Esophagus (tissue), 2 donors: ENCODE measurements around the gene ANP32B. TPM values are rescaled to one million over a fixed set of nuclear protein-coding genes. Genes with fewer than 3 reads are reported as not detected.
"Not testable (repeated sequence)": the region's sequence is repeated elsewhere in the genome, so short reads cannot be mapped to it uniquely, and the experiment has no call there.

Source experiments
- H3K27ac ChIP-seq, 2 donors: one replicate each; pipeline ENCODE4 v1.5.1; 2013; ENCODE audit warnings: low read depth in 2 of 2, mild to moderate bottlenecking in 2 of 2, inconsistent platforms in 1 of 2, low read length in 1 of 2, moderate library complexity in 1 of 2
- H3K27me3 ChIP-seq, 2 donors: one replicate each; pipeline ENCODE4 v1.6.1; 2013; ENCODE audit warnings: low read length in 2 of 2, control low read depth in 1 of 2, mild to moderate bottlenecking in 1 of 2; ENCODE audit not compliant: insufficient read depth in 2 of 2, control insufficient read depth in 1 of 2
- H3K36me3 ChIP-seq, 2 donors: one replicate each; pipeline ENCODE4 v1.6.1; 2013; ENCODE audit warnings: low read length in 1 of 2; ENCODE audit not compliant: control insufficient read depth in 2 of 2, insufficient read depth in 2 of 2
- H3K4me1 ChIP-seq, 2 donors: one replicate each; pipeline ENCODE4 v1.6.1; 2013; ENCODE audit warnings: low read length in 1 of 2; ENCODE audit not compliant: control insufficient read depth in 2 of 2, insufficient read depth in 2 of 2
- H3K4me3 ChIP-seq, 2 donors: one replicate each; pipeline ENCODE4 v1.5.1; 2013; ENCODE audit warnings: low read length in 2 of 2, mild to moderate bottlenecking in 2 of 2, low read depth in 1 of 2, moderate library complexity in 1 of 2
- H3K9me3 ChIP-seq, 2 donors: one replicate each; pipeline ENCODE4 v1.6.1; 2013; ENCODE audit warnings: mild to moderate bottlenecking in 2 of 2, low read depth in 1 of 2, low read length in 1 of 2, moderate library complexity in 1 of 2; ENCODE audit not compliant: control insufficient read depth in 2 of 2, insufficient read depth in 1 of 2
- WGBS, 2 donors: extraction: QIAGEN DNeasy Blood & Tissue Kit; methylation state at CpG; one replicate each; pipeline ENCODE4 v1.1.7; 2013; 5-methylcytosine and 5-hydroxymethylcytosine counted together
- polyA plus RNA-seq, 2 donors: library from polyadenylated mRNA; stranded (reverse); fragments of 200-250 nt; gene quantifications; one replicate each; pipeline ENCODE4 v1.2.3, GENCODE V29; 2013
- donor health status: healthy with polysubstance abuse.
- donor health status: Bipolar disorder and iron deficiency.

ANP32B gene
- polyA plus RNA-seq, 2 donors: 74.5 to 116 TPM

DNA sequence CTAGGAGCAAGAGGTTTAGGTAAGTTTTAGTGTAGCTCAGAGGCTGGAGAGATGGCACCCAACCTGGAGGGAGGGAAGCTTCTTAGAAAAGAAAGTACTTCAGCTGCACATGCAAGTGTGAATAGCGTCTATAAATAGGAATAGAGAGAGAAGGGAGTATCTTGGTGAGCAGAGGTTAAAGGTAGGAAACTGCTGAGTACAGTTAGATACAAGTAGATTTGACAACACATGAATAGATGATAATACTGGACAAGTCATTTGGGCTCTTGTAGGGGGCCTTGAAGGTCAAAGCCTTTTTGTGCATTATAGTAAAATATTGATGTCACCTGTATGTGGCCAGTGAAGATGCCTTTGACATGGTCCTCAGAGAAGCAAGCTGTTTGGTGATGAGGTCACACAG lies 34.2 kb downstream of the ANP32B start:
- no peak overlapping the region for H3K4me3 ChIP-seq
- no peaks in the 10 kb centered on the region for H3K4me1 ChIP-seq
- WGBS, 2 donors: 78 to 82% methylated on average over 1 of the region's 1 CpG
- H3K27me3 ChIP-seq: no peaks in the 10 kb centered on the region
- H3K27ac ChIP-seq: no peak overlapping the region
- H3K9me3 ChIP-seq: no peaks in the 10 kb centered on the region
- peaks cover 17 to 26% of the 10 kb centered on the region in 2 donors for H3K36me3 ChIP-seq

GRCh38 chr9:98018347-98018746 lies 35.2 kb downstream of the ANP32B start:
- Histone ChIP-seq H3K27me3 (no peaks in the 10 kb centered on the region), H3K36me3 (peaks cover 17 to 22% of the 10 kb centered on the region in 2 donors), H3K4me1 (no peaks in the 10 kb centered on the region), H3K4me3 (no peak overlapping the region), H3K9me3 (no peaks in the 10 kb centered on the region), H3K27ac (no peak overlapping the region)
- 83 to 88% methylated on average over 5 of the region's 5 CpGs for WGBS, 2 donors

- H3K36me3 ChIP-seq: peaks cover 12 to 19% of the 10 kb centered on the region in 2 donors
- H3K9me3 ChIP-seq: no peaks in the 10 kb centered on the region
- H3K27me3 ChIP-seq: no peaks in the 10 kb centered on the region
- no peaks in the 10 kb centered on the region for H3K4me1 ChIP-seq
- H3K4me3 ChIP-seq: no peak overlapping the region
- H3K27ac ChIP-seq: no peak overlapping the region
- WGBS, 2 donors: 82 to 92% methylated on average over 4 of the region's 4 CpGs
Observed at GRCh38 chr9:98019098-98019497, 36.0 kb downstream of the ANP32B start.

DNA sequence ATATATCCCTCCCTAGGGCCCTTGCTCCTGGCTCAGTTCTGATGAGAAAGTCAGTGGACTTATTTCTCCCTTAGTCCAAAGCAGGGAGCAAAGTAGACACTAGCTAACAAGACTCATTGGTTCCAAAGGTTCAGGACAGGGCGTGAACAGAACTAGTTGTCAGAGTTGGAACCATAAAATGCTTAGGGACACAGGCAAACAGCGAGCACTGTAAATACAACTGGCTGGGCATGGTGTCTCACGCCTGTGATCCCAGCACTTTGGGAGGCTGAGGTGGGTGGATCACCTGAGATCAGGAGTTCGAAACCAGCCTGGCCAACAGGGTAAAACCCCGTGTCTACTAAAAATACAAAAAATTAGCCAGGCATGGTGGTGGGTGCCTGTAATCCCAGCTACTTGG lies 36.7 kb downstream of the ANP32B start:
- not testable (repeated sequence) for H3K27ac ChIP-seq, H3K4me3 ChIP-seq, H3K27me3 ChIP-seq, H3K9me3 ChIP-seq, H3K4me1 ChIP-seq
- H3K36me3 ChIP-seq: peaks cover 12 to 19% of the 10 kb centered on the region in 2 donors
- WGBS, 2 donors: 79 to 97% methylated on average over 5 of the region's 5 CpGs

DNA sequence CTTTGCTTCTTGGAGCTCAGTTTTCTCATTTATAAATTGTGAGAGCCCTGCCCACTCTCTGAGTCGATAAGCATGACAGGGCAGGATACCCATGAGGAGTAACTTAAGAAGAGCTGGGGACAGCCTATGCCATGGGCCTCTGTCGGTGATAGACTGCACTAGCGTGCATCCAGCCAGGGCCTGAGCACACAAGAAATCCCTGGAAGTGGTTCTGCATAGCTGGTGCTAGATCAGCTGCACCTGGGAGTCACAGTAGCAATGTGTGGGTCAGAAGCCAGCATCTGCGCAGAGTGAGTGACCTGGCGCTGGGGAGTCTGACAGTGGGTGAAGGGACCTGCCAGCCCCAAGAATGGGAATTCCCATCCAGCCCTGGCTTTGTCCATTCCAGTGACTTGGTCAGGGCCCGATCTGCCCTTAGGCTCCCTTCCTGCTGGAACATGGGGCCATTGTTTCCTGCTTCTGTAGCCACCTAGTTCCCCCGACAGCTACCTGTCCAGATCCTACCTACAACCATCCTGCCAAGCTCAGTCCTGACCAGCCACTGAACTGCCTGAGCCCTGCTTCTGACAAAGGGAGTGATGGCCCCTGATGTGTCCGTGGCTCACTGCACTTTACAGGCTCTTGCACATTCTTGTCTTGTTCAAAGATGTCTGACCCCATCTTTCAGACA lies 37.5 kb downstream of the ANP32B start:
- Histone ChIP-seq H3K27ac (no peak overlapping the region), H3K4me1 (no peaks in the 10 kb centered on the region), H3K4me3 (no peak overlapping the region), H3K27me3 (no peaks in the 10 kb centered on the region), H3K36me3 (peaks cover 12 to 19% of the 10 kb centered on the region in 2 donors), H3K9me3 (no peaks in the 10 kb centered on the region)
- 92 to 94% methylated on average over 8 of the region's 8 CpGs for WGBS, 2 donors

GRCh38 chr9:98021306-98022040 lies 38.3 kb downstream of the ANP32B start:
- no peaks in the 10 kb centered on the region for H3K9me3 ChIP-seq
- no peaks in the 10 kb centered on the region for H3K27me3 ChIP-seq
- no peak overlapping the region for H3K4me3 ChIP-seq
- H3K36me3 ChIP-seq: peaks cover 8 to 19% of the 10 kb centered on the region in 2 donors
- 76 to 83% methylated on average over 8 of the region's 8 CpGs for WGBS, 2 donors
- H3K4me1 ChIP-seq: no peaks in the 10 kb centered on the region
- no peak overlapping the region for H3K27ac ChIP-seq

DNA sequence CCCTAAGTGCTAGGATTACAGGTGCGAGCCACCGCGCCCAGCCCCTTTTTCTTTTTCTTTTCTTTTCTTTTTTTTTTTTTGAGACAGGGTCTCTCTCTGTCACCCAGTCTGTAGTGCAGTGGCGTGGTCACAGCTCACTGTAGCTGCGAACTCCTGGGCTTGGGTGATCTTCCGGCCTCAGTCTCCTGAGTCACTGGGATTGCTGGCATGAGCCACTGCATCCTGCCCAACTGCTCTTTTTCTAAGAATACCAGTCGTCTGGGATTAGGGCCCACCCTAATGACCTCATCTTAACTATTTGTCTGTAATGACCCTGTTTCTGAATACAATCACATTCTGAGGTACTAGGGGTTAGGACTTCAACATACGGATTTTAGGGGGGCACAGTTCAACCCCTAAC lies 39.3 kb downstream of the ANP32B start:
- no peaks in the 10 kb centered on the region for H3K9me3 ChIP-seq
- H3K4me3 ChIP-seq: no peak overlapping the region
- H3K27me3 ChIP-seq: no peaks in the 10 kb centered on the region
- H3K4me1 ChIP-seq: no peaks in the 10 kb centered on the region
- H3K36me3 ChIP-seq: peaks cover 8 to 19% of the 10 kb centered on the region in 2 donors
- H3K27ac ChIP-seq: no peak overlapping the region
- WGBS, 2 donors: 80 to 88% methylated on average over 8 of the region's 8 CpGs

GRCh38 chr9:98024702-98025101 lies 41.6 kb downstream of the ANP32B start:
- H3K4me1 ChIP-seq: no peaks in the 10 kb centered on the region
- WGBS, 2 donors: 96 to 100% methylated on average over 1 of the region's 1 CpG
- H3K36me3 ChIP-seq: peaks cover 4 to 7% of the 10 kb centered on the region in 2 donors
- H3K27me3 ChIP-seq: no peaks in the 10 kb centered on the region
- no peak overlapping the region for H3K27ac ChIP-seq
- no peaks in the 10 kb centered on the region for H3K9me3 ChIP-seq
- H3K4me3 ChIP-seq: no peak overlapping the region

- peaks cover 0 to 3% of the 10 kb centered on the region in 2 donors for H3K4me1 ChIP-seq
- no peaks in the 10 kb centered on the region for H3K27me3 ChIP-seq
- H3K27ac ChIP-seq: no peak overlapping the region
- H3K9me3 ChIP-seq: no peaks in the 10 kb centered on the region
- no peaks in the 10 kb centered on the region for H3K36me3 ChIP-seq
- no peak overlapping the region for H3K4me3 ChIP-seq
Observed at GRCh38 chr9:98031169-98031568, 48.0 kb downstream of the ANP32B start.

GRCh38 chr9:98031935-98032334 lies 48.8 kb downstream of the ANP32B start:
- H3K27ac ChIP-seq: no peak overlapping the region
- no peak overlapping the region for H3K4me3 ChIP-seq
- H3K36me3 ChIP-seq: no peaks in the 10 kb centered on the region
- no peaks in the 10 kb centered on the region for H3K27me3 ChIP-seq
- no peaks in the 10 kb centered on the region for H3K9me3 ChIP-seq
- 83 to 91% methylated on average over 1 of the region's 1 CpG for WGBS, 2 donors
- H3K4me1 ChIP-seq: peaks cover 0 to 3% of the 10 kb centered on the region in 2 donors
